ENCODE measurements around the gene ADAM12.

ADAM12 gene

DNA sequence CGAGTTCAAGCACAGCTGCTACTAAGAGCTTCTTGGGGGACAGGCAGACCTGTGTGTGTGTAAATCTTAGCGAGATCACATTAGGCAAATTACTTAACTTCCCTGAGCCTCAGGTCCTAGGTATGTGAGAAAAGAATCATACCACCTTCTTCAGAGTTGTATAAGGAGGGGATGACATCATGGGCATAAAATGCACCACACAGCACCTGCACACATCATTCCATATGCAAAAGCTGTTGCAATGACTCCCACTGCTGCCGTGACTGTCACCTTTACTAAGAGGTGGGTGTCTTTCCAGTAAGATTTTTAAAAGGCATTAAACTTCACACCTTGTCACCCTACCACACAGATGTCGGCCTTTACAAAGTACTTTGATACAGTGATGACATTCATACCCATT, 345.9 kb downstream of the ADAM12 start:
- no peak for DNase-seq

- peak; percentile 97 to 100 for DNase-seq
Observed at GRCh38 chr10:126041804-126042231, 346.5 kb downstream of the ADAM12 start.

DNA sequence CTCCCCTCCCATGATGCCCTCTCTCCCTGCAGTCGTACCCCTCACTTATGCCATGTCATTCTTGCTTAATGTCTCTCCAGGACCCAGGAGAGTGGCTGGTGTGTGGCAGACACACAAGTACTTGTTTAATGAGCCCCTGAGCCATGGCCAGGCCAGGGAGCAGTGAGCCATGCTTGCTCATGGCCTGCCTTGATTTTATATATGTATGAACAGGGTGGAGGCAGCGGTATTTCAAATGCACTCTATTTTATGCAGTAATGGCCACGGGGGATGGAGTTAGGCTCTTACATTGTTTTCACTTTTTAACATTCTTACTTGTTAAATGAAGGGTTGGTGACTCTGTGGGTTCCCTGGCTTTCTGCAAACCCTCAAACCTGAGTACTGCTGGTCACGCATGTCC, 347.2 kb downstream of the ADAM12 start:
- DNase-seq = no peak

GRCh38 chr10:126037946-126038345, 350.3 kb downstream of the ADAM12 start:
- no peak for DNase-seq

DNA sequence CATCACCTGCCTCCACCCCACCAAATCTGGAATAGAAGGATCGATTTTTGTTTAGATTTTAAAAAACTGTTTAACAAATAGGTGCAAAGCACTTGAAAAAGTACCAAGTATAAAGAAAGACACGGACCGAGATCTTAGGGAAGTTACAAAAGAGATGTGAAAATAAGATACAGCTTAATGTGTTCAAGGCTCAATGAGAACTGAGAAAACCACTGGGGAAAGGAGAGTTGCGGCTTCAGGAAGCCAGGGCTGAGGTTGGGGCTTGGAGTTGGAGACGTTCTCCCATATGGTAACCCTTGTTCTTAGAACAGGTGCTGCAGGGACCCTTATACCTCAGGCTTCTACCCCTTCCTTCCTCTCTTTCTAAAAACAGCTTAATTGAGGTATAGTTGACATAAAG, 351.8 kb downstream of the ADAM12 start:
- peak in 1 of 2 donors; percentile 24 for DNase-seq

DNA sequence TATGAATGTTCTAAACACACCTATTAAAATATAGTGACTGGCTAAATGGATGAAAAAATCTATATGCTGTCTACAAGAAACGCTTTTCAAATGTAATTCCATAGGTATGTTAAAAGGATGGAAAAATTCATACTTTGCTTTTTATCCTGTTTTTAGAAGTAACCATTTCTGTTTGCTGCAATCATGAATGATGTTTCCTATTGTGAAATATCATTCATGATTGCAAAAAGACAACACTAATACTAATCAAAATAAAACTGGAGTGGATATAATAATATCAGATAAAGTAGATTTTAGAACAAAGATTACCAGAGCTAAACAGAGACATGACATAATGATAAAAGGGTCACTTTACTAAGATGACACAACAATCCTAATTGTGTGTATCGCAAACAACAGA, 353.7 kb downstream of the ADAM12 start:
- DNase-seq = peak; percentile 38 to 55

DNA sequence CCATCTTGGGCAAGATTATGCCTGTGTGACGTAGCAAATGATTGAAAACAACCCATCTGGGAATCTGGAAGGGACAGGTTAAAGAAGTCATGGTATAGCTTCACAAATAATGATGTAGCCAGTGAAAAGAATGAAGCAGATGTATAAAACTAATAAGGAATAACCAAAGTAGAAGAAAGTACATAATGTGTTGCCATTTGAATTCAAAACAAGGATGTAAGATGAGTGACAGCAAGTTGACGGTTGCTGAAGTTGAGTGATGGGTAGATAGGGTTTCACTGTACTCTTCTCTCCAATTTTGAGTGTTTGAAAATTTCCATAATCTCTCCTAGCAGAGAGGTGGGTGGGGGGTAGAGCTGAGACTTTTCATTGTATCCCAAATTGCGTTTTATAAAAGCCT, 358.3 kb downstream of the ADAM12 start:
- no peak for DNase-seq

DNA sequence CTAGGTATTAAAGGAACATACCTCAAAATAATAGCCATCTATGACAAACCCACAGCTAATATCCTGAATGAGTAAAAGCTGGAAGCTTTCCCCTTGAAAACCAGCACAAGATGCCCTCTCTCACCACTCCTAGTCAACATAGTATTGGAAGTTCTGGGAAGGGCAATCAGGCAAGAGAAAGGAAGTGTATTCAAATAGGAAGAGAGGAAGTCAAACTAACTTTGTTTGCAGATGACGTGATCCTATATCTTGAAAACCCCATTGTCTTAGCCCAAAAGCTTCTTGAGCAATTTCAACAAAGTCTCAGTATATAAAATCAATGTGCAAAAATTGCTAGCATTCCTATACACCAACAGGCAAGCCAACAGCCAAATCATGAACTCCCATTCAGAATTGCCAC, 360.6 kb downstream of the ADAM12 start:
- peak; percentile 64 to 76 for DNase-seq

DNA sequence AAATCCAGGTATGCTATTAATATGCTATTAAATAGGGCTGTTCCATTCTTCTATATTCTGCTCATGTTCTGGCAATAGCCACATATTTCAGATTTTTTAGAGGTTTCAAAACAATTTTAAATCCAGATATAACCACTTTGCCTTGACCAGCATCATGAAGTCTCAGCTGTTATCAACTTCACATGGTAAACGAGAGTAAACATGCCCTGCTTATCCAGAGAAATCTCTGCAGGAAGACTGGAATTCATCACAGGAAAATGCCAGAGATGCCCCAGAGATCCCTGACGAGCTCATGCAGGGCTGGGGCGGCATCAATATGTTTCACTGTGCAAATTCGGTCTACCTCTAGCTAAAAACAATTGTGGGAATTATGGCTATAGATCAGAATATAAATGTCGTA, 365.4 kb downstream of the ADAM12 start:
- DNase-seq = no peak

DNA sequence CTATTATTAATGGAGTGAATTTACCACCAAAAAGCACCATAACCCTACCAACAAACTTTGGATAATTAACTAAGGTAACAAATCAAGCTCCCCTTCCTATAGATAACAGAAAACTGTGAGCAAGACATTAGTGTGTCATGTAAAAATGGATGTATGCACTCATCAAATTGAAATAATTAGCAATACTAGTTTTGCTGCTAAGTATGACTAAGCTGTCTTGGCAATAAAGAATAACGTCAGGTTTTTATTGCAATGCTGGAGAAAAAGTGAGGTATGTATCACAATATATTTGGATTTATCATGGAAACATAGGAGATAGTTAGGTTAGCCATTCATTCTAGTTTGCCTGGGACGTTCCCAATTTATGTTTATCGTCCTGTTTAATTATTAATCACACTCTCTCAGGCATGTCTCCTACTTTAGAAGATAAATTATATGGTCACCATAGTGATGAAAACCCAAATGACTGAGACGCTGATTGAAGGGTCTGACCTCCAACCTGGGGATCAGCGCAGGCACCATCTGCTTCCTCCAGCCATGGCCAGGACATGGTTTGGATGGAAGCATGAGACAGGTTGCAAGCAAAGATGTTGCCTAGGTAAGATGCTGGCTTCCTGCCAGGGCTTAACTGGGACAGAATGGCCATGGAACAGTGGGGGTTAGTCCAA, 366.3 kb downstream of the ADAM12 start:
- DNase-seq = no peak

GRCh38 chr10:126017961-126018560, 370.2 kb downstream of the ADAM12 start:
- no peak for DNase-seq

DNA sequence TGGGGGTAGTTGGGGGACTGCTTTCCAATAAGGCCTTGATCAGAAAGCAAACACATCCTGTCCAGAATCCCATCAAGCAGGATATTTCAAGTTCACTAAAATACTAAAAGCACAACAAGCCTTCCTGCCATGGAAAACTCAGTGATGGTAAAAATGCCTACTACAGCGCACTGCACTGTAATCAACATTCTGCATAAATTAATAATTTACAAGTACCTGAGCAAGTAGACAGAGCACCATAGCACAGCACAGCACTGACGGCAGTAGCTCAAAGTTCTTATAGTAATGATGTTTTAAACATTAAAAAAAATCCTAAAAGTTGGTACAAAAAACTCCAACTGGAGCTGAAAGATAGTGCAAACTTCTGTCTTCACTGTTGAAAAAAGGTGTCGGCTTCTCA, 371.4 kb downstream of the ADAM12 start:
- no peak for DNase-seq

- no peak for DNase-seq
Observed at GRCh38 chr10:126016156-126016805, 372.0 kb downstream of the ADAM12 start.

GRCh38 chr10:126015413-126015812, 372.9 kb downstream of the ADAM12 start:
- no peak for DNase-seq

- DNase-seq = peak in 1 of 2 donors; percentile 44
Observed at GRCh38 chr10:126014309-126014708, 374.0 kb downstream of the ADAM12 start.

DNA sequence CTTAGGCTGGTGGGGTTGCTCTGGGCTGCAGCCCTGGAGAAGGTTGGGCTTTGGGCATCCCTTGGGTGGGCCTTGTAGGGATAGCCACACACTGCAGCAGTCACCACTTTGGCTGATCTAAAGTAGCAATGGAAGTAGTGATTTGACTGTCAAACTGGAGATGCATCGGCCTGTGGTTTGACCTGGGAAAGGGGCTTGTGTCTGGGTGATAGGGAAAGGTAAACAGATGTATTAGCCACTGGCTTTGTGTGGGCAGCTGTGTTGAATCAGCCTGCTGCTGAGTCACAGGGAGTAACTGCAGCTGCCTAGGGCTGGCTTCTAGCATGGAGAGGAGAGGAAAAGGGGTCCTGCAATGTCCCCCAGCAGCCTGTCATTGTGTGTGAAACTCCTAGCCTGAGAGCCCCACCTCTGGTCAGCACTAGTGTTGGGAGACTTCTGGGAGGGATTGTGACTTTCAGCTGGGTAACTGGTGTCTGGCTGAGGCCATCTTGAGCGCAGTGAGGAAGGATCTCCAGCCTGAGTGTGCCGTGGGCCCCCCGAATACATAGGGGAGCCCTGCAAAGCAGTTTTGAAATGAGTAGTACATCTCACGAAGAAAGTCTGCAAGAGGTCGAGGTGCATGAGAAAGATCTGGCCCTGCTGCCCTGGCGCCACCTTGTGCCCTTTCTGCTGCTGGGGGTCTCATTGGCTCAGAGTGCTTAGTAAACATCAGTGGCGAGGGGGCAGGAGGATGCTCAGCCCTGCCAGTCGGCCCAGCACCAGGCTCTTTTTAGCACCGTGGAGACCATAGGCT, 374.6 kb downstream of the ADAM12 start:
- DNase-seq = peak; percentile 24 to 49

DNA sequence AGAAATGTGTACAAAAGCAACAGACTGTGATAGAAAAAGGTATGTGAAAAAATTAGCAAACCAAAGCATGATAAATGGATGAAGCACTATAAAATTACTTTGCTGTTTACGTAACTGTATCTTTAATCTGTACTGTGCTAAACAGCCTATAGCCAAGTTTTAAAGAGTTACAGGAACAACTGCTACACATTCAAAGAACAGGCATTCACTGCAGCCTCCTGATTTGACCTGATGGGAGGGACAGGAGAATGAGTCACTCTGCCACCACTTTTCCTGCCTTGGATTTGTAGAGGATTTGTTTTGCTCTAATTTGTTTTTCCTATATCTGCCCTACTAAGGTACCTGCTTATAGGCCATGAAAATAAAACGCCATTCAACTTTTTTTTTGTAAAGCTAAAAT, 375.8 kb downstream of the ADAM12 start:
- no peak for DNase-seq

DNA sequence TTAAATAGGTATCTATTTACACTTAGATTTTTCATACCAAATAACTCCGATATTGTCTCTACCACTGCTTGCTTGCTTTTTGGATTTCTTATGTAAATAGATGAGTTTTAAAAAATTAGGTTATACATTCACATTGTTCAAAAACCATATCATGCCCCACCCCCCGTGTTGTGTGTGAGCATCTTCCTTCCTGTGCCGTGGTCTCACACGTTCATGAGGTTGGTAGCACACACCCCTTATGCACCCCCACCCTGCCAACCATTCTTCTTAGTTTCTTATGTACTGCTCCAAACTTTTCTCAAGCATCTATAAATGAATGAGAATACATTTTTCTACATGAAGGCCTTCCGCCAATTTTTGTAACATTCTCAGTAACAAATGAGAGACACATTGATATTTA, 376.3 kb downstream of the ADAM12 start:
- DNase-seq = no peak

DNA sequence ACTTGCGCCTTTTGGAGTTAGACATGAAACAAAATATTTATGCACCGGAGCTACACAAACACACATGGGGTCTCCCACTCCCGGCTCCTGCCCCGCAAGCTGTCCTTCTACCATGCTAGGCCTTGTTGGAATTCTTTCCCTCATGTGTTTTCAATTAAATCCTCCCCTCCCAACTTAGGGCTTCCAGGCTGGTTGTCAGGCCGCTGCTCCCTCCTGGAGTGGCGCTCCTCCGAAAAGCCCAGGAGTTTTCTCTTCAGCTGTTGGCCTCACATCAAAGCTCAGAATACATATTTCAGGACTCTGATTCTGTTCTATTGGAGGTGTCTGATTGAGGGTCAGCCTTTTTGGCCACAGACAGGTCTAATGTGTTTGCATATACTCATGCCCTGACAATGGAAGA, 378.6 kb downstream of the ADAM12 start:
- no peak for DNase-seq

DNA sequence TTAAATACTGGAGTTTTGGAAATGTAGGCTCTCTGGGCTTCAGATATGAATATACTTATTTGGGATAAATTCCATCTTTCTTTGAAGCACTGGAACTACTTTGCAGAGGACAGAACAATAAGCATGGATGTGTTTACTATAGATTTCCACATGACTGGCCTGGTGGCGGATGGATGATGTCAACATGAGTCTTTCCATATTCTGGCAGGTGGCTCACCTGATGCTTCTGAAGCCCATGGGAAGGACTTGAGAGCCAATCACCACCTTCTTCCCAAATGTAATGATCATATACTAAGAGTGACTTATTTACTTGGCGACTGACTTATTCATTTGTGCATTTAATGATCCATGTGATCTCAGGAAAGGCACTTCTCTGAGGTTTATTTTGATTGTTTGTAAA, 381.4 kb downstream of the ADAM12 start:
- DNase-seq = no peak

GRCh38 chr10:126006264-126006663, 382.0 kb downstream of the ADAM12 start:
- no peak for DNase-seq

- no peak for DNase-seq
Observed at GRCh38 chr10:126004752-126005151, 383.5 kb downstream of the ADAM12 start.

GRCh38 chr10:126001576-126001975, 386.7 kb downstream of the ADAM12 start:
- DNase-seq = no peak

GRCh38 chr10:125999694-126000093, 388.6 kb downstream of the ADAM12 start:
- no peak for DNase-seq
